C4-2B (cell line): ENCODE measurements around the gene TFDP2.

Experiments used
- CTCF ChIP-seq: fragments of 450-650 bp; conservative IDR thresholded peaks from 2 replicates; pipeline ENCODE4 v1.5.1; 2017; ENCODE audit warnings: mild to moderate bottlenecking
- ZFX ChIP-seq: fragments of 450-650 bp; IDR thresholded peaks from 2 replicates; pipeline ENCODE4 v1.6.1; 2017

GRCh38 chr3:141905129-141905528 is 244.2 kb downstream of the TFDP2 start:
- TF ChIP-seq CTCF (no peak), ZFX (no peak)
